Esophagus mucosa (tissue), 1 donor: ENCODE data around the gene COL4A6. TPM values are rescaled to one million over a fixed set of nuclear protein-coding genes. Genes with fewer than 3 reads are reported as not detected.

Experiments
- ATAC-seq: fragments of 200-7000 bp; cut with Tn5 transposase; one replicate; pipeline ENCODE4 v1.9.1; 2020
- total RNA-seq: library from RNA; stranded (reverse); gene quantifications from one replicate; pipeline ENCODE4 v1.2.4, GENCODE V29; 2023
- donor health status: DM: yes; HTN: yes; CAD: no.

Gene COL4A6
- total RNA-seq, 1 donor from 2014 or later, result 3.1 TPM

- ATAC-seq, result no peak
Observed at GRCh38 chrX:108216405-108216804, 221.8 kb downstream of the COL4A6 start.

DNA sequence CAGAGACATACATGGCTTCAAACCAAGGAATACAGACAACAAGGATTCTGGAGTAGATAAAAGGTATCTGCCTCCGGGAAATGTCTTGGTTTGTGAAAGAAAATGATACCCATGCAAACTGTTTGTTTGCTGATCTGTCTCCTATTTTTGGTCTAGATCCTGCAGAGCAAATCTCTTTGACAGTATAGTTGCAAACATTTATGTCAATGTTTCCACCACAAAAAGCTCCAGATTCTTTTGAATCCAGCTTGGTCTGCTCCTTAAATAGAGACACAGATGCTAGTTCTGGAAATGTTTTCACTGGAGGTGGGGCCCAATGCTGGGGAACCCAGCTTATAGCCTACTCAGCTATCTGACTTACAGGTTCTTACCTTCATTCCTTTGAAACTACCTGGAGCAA lies 226.9 kb downstream of the COL4A6 start:
- ATAC-seq, result no peak

DNA sequence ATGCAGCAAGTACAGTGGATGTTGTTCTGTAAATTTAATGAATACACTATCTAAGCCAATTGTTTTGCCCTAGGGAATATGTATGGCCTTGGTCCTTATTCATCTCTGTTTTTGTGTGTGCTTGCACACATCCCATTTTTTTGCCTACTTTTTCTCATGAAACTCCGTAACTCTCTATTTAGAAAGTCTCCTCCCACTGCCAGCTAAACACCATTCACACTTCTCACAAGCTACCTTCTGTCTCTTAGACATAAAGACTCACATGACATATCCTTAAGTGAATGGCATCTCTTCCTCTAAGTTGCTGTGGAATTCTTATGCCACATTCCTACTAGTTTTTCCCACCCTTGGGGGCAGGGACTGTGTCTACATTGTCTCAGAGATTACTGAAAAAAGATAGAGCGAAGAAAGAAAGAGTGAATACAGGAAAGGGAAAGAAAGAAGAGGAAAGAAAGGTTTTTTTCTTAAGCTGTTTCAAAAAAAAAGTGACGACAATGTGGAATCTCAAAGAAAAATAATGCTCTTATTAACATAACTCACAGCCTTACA lies 229.1 kb downstream of the COL4A6 start:
- ATAC-seq, result no peak

DNA sequence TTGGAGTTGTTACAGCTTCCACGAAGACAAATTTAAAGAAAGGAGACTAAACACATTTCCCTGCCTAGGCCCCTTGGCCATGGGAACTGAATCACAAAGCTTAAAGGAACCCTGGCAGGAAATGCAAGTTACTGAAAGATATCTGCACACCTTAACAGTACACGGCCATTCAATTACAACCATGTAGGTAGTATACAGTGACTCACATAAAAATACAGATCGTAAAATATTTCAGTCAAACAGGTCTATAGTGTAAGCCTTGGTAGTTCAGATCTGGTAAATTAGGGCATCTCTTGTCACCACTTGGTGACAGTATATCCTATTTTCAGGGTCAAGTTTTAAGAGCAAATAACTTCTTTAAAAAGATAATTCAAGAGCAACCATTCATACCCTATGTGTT lies 234.7 kb downstream of the COL4A6 start:
- ATAC-seq, result no peak

DNA sequence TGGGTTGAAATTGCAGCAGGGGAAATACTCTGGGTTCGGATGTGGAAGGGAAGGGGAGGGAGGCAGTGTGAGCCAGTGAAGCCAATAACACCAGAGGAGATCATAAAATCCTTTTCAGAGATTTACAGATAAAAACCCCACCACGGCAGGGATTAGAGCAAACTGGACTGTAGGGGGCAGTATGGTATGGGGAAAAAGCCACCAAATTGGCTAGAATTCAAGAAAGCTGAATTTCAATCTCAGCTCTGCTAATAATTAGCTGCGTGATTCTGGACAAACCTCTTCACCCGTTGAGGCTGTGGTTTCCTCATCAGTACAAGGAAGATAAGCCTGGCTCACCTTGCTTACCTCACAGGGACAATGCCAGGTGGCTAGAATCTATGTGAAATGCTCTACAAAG lies 238.5 kb downstream of the COL4A6 start:
- peak; percentile 53 for ATAC-seq

DNA sequence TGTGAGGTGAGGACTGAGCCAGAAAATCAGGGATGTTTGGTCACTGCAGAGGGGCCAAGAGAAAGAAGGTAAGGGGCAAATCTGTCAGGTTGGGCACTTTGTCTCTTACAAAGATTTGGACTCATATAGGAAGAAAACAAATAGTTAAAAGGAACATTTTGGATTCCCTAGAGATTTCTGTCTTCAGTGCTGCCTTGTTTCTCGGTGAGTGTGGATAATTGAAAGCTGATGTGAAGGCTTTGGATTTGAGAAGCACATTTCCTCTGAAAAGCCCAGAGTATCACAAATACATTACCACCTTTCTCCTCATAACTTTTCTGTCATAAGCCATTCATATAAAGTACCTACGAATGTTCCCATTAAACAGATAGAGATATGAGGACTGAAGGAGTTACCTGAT lies 239.2 kb downstream of the COL4A6 start:
- no peak for ATAC-seq

DNA sequence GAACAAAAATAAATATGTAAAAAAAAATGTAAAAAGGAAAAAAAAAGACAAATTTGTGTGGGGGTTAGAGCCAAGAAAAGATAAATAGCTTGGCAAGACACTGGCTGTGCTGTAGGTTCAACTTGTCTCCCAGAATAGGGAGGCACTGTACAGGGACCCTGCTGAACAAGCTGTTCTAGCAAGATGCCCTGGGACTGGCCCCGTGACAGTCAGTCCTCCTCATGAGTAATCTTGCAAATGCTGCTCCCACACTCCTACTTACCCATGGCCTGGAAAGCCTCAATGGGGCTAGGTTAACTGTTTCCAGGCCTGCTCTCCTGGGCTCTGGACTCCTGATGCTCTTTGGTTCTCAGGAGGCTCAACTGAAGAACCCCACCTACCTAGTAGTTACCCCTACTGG lies 239.8 kb downstream of the COL4A6 start:
- no peak for ATAC-seq

- ATAC-seq, result no peak
Observed at GRCh38 chrX:108186811-108187210, 251.4 kb downstream of the COL4A6 start.

GRCh38 chrX:108178143-108178498 lies 260.1 kb downstream of the COL4A6 start:
- ATAC-seq, result no peak

DNA sequence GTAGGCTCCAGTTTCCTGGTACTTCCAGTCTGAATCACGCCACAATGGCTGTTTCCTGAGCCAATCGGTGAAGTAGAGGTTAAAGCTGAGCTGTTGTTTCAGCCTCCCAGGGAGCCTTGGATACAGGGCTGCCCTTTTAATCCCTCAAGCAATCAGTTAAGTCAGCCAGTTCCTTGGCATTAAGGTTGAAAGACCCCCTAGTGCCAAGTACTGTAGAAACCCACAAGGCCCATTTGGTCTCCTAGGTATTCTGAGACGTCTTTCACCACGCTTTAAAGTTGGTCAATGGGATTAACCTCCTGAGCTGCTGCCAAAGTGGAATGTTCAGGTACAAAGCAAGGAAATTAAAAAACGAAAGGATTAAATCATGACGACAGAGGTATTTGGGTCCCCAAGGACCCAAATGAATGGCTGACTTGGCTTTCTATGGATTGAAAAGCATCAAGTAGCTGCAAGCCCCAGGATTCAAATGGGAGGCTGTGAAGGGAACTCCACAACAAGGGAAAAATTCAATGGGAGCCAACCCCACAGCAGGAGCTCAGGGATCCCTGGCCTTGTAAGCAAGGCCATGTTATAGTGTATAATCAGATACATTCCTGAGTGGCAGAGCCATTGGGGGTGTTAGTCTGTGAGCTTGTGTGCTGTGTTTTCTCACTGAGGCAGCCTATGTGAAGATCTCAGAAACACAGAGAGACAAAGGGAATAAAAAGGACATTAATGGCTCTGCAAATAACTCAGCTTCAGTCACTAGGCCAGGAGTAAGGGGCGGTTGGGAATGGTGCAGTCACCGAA lies 260.7 kb downstream of the COL4A6 start:
- no peak for ATAC-seq

DNA sequence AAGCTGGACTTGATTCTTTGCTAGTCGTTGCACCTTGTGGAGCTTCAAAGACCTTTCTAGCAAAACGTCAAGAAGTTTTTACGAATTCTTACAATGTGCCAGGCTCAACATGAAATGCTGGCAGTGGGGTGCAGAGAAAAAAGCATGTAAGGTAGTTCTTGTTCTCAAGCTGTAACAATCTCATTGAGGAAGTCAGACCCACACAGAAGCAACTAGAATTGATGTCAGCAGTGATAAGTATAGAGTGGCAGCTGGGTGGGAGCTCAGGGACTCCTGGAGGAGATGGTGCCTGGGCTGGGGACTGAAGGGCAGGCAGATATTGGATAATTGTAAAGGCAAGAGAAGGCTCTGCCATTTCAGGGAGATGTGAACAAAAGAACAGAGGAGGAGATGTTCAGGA lies 264.3 kb downstream of the COL4A6 start:
- no peak for ATAC-seq

DNA sequence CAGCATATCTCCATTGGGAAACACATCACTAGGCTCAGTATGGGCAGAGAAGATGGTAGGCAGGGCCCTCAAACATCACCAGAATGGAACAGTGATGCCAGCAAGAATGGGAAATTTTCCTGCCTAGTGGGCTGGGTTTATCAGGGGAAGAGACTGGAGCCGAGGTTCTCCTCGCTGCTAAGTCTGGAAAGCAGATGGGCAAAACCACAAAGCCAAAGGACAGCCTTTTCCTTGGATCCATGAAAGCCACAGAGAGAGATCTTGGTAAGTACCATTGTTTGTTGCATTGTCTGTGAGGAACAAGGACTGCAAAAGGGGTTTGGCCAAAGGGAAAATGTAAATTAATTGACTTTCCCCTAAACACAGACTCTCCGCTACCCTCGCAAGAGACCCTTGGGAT lies 266.6 kb downstream of the COL4A6 start:
- ATAC-seq, result no peak

- ATAC-seq, result no peak
Observed at GRCh38 chrX:108169768-108170167, 268.5 kb downstream of the COL4A6 start.

GRCh38 chrX:108168961-108169740 lies 269.1 kb downstream of the COL4A6 start:
- ATAC-seq, result no peak

DNA sequence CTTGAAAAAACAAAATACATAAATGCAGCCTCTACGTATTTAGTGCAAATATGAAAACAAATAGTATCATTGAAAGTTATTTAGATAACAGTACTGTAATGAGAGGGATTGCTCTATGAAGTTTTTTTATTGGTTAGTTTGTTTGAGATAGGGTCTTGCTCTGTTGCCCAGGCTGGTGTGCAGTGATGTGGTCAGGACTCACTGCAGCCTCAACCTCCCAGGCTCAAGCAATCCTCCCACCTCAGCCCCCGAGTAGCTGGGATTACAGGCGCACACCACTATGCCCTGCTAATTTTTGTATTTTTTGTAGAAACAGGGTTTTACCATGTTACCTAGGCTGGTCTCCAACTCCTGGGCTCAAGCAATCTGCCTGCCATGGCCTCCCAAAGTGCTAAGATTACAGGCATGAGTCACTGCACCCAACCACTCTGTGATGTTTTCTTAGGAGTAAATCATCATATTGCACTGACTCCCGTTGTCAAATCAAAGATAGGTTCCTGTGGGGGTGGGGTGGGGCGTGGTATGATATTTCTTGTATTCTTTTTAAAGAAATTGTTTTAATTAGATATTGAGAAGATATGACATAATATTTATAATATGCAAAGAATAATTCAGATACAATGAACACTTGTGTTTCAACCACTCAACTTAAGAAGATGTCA lies 270.9 kb downstream of the COL4A6 start:
- no peak for ATAC-seq

DNA sequence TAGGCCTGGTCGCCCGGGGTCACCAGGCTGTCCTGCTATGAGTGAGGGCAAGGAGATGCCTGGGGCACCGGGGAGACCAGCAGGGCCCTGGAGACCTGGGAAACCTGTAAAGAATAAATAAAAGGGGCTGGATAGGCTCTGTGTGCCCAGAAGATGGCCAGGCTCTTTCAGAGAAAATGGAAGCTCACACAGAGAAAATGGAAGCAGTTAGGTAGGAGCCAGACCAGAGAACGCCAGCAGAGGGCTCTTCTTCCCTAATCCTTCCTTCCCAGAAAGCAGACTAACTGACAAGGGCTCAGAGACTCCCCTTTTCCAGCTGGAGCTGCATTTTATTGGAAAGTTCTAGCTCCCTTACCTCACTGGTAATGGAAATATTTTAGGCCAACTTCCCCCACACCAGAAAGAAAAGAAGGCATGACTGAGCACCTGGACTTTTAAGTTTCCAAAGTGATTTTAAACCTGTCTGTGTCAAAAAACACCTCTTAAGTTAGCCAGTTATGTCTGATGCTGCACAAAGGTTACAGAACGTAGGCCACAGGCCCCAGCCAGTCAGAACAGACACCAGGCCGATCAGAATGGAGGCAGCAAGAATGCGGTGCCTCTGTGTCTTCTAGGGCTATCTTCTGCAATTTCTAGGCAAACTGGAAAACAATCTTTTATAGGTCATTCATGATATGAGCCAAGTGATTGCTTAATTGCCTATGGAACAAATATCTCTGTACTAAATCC lies 272.7 kb downstream of the COL4A6 start:
- ATAC-seq, result peak; percentile 29

- ATAC-seq, result no peak
Observed at GRCh38 chrX:108163333-108164082, 274.7 kb downstream of the COL4A6 start.

GRCh38 chrX:108162265-108162664 lies 276.0 kb downstream of the COL4A6 start:
- ATAC-seq, result no peak

DNA sequence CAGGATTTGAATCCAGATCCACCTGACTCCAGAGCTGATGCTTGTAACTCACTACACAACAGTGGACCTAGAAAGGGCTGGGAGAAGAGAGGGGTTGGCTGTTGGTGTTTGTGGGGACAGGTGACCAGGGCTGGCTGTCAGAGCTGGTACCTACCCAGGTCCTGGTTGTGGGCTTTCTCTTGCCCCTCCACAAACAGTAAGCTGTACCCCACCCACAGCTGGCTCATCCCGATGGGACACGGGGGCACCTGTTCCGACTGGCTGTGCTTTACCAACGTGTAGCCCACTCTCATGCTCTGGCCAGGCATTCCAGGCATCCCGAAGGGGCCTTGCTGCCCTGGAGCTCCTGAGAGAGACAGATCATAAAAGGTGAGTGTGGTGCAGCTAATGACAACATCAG lies 277.9 kb downstream of the COL4A6 start:
- ATAC-seq, result no peak

DNA sequence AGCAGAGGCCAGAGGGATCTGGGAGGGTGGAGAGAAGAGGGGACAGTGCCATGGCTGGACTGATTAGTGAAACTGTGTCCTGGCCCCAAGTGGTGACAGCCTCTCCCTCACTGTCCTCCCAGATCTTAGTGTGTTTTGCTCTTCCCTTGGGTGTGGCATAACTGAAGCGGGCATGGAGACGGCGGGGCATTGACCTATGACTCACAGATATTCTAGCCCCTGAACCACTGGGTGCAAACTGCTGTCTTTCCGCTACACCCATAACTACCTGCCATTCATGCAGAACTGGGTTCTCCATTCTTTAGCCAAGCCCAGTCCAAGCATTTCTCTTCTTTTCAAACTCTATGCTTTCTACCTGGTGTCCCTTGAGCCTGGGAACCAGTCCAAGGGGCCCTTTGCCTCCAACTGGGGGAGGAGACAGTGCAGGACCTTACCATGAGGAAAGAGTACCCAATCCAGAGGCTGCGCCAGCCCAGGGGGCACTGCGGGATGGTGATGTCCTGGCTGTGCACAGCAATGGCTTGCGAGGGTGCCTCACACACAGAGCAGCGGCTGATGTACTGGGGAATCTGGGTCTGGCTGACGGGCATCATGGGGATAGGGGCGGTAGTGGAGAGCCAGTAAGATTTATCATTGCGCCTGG lies 279.1 kb downstream of the COL4A6 start:
- ATAC-seq, result no peak

DNA sequence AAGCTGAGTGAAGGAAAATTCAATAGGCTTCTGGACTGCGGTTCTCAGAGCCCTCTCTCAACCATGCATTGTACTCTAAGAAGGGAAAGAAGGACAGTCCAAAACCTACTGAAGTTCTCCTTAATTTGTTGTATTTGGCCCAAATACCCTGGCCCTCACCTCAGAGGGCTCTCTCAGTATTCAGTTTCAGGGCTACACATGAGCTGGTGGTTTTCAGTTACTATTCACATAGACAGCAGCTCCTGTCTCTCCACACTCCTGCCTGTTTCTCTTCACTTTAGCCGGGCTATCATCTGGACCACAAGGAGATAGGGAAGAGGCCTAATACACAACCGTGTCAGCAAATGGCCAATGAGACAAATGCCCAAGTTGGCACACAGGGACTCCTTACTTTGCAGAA lies 280.6 kb downstream of the COL4A6 start:
- ATAC-seq, result no peak
